Astrocyte (in vitro differentiated cells and primary cell): Measurements from ENCODE around the gene SOX5. TPM values are rescaled to one million over a fixed set of nuclear protein-coding genes. Genes with fewer than 3 reads are reported as not detected.

Experiments used
- DNase-seq: peaks from one replicate; pipeline ENCODE4 v3.0.0-alpha.2; 2010; ENCODE audit warnings: low read depth
- FAIRE-seq: peaks from 2 replicates; lab custom pipeline; 2011; peaks lifted over from hg19 to GRCh38; lab: Jason Lieb, UNC
- H2AFZ ChIP-seq: 2 replicates; pipeline ENCODE4 v1.6.0; 2012; ENCODE audit warnings: low read depth, low read length, inconsistent platforms
- H3K27ac ChIP-seq: 2 replicates; pipeline ENCODE4 v1.5.1; 2011; ENCODE audit warnings: low read depth, low read length, inconsistent platforms
- H3K27me3 ChIP-seq: 2 replicates; pipeline ENCODE4 v1.6.0; 2011; ENCODE audit warnings: low read length, inconsistent platforms; ENCODE audit not compliant: insufficient read depth
- H3K36me3 ChIP-seq: 2 replicates; pipeline ENCODE4 v1.5.1; 2011; ENCODE audit warnings: low read length, inconsistent platforms; ENCODE audit not compliant: insufficient read depth
- H3K4me1 ChIP-seq: 2 replicates; pipeline ENCODE4 v1.5.1; 2011; ENCODE audit warnings: low read length, inconsistent platforms; ENCODE audit not compliant: insufficient read depth
- H3K4me2 ChIP-seq: 2 replicates; pipeline ENCODE4 v1.6.0; 2012; ENCODE audit warnings: low read length, inconsistent platforms
- H3K4me3 ChIP-seq: 2 replicates; pipeline ENCODE4 v1.5.1; 2011; ENCODE audit warnings: low read depth, mild to moderate bottlenecking, low read length, inconsistent platforms; ENCODE audit not compliant: insufficient read depth
- H3K79me2 ChIP-seq: 2 replicates; pipeline ENCODE4 v1.6.0; 2012; ENCODE audit warnings: mild to moderate bottlenecking, low read length, inconsistent platforms; ENCODE audit not compliant: insufficient read depth
- H3K9ac ChIP-seq: 2 replicates; pipeline ENCODE4 v1.6.0; 2012; ENCODE audit warnings: mild to moderate bottlenecking, low read length, inconsistent platforms
- H3K9me3 ChIP-seq: 2 replicates; pipeline ENCODE4 v1.5.1; 2012; ENCODE audit warnings: low read depth, mild to moderate bottlenecking, low read length, inconsistent platforms; ENCODE audit not compliant: insufficient read depth
- H4K20me1 ChIP-seq: 2 replicates; pipeline ENCODE4 v1.6.0; 2012; ENCODE audit warnings: low read length, inconsistent platforms; ENCODE audit not compliant: insufficient read depth
- H3K27ac Mint-ChIP-seq: one replicate; pipeline ENCODE4 v1.8.0; 2021; ENCODE audit warnings: mild to moderate bottlenecking, mixed read lengths; ENCODE audit not compliant: unreplicated experiment
- H3K27me3 Mint-ChIP-seq: one replicate; pipeline ENCODE4 v1.8.0; 2021; ENCODE audit warnings: low read depth, mixed read lengths; ENCODE audit not compliant: unreplicated experiment
- H3K36me3 Mint-ChIP-seq: one replicate; pipeline ENCODE4 v1.8.0; 2021; ENCODE audit warnings: low read depth, mixed read lengths; ENCODE audit not compliant: unreplicated experiment
- H3K4me1 Mint-ChIP-seq: one replicate; pipeline ENCODE4 v1.8.0; 2021; ENCODE audit warnings: low read depth, mixed read lengths; ENCODE audit not compliant: unreplicated experiment
- H3K4me3 Mint-ChIP-seq: one replicate; pipeline ENCODE4 v1.8.0; 2021; ENCODE audit warnings: mild to moderate bottlenecking, moderate library complexity, mixed read lengths; ENCODE audit not compliant: unreplicated experiment
- H3K9me3 Mint-ChIP-seq: one replicate; pipeline ENCODE4 v1.8.0; 2021; ENCODE audit warnings: mild to moderate bottlenecking, mixed read lengths; ENCODE audit not compliant: unreplicated experiment
- CTCF ChIP-seq: IDR thresholded peaks from 2 replicates; pipeline ENCODE4 v1.5.1; 2011; ENCODE audit warnings: low read depth, mild to moderate bottlenecking, inconsistent platforms, low read length, moderate library complexity; ENCODE audit not compliant: insufficient read depth
- EZH2 ChIP-seq: IDR thresholded peaks from 2 replicates; pipeline ENCODE4 v1.6.1; 2012; ENCODE audit warnings: mild to moderate bottlenecking, low read length, inconsistent platforms; ENCODE audit not compliant: insufficient read depth
- total RNA-seq: library from RNA; stranded (reverse); gene quantifications from 2 replicates; pipeline ENCODE4 v1.2.1, GENCODE V29; 2021

The SOX5 gene
- total RNA-seq, 1 donor from 2014 or later, result 13.7 TPM

- Histone ChIP-seq H3K4me3 (no peak overlapping the region), H3K27ac (no peak overlapping the region), H3K9ac (no peak overlapping the region), H3K4me2 (no peak overlapping the region), H3K27me3 (no peaks in the 10 kb centered on the region), H3K36me3 (no peaks in the 10 kb centered on the region), H3K79me2 (no peaks in the 10 kb centered on the region), H4K20me1 (no peaks in the 10 kb centered on the region), H2AFZ (no peak overlapping the region), H3K4me1 (no peaks in the 10 kb centered on the region), H3K9me3 (no peaks in the 10 kb centered on the region)
- no peaks in the 10 kb centered on the region for H3K9me3 Mint-ChIP-seq
- no peaks in the 10 kb centered on the region for H3K36me3 Mint-ChIP-seq
- no peak overlapping the region for H3K27ac Mint-ChIP-seq
- H3K4me3 Mint-ChIP-seq, result no peak overlapping the region
- FAIRE-seq, result no peak
- H3K27me3 Mint-ChIP-seq, result no peaks in the 10 kb centered on the region
- no peak for DNase-seq
- H3K4me1 Mint-ChIP-seq, result no peaks in the 10 kb centered on the region
- TF ChIP-seq CTCF (no peak), EZH2 (no peak)
Measured at GRCh38 chr12:23686095-23686494, 263.4 kb downstream of the SOX5 start.

GRCh38 chr12:23684121-23684520, 265.3 kb downstream of the SOX5 start:
- FAIRE-seq (no peak), DNase-seq (peak; percentile 80)
- no peaks in the 10 kb centered on the region for H3K36me3 ChIP-seq
- no peaks in the 10 kb centered on the region for H4K20me1 ChIP-seq
- Mint-ChIP-seq H3K4me3 (no peak overlapping the region), H3K9me3 (no peaks in the 10 kb centered on the region), H3K36me3 (no peaks in the 10 kb centered on the region), H3K27ac (no peak overlapping the region), H3K27me3 (no peaks in the 10 kb centered on the region), H3K4me1 (no peaks in the 10 kb centered on the region)
- no peaks in the 10 kb centered on the region for H3K9me3 ChIP-seq
- no peak overlapping the region for H3K4me2 ChIP-seq
- TF ChIP-seq EZH2 (no peak), CTCF (no peak)
- no peak overlapping the region for H3K4me3 ChIP-seq
- H2AFZ ChIP-seq, result no peak overlapping the region
- no peaks in the 10 kb centered on the region for H3K79me2 ChIP-seq
- no peaks in the 10 kb centered on the region for H3K4me1 ChIP-seq
- no peak overlapping the region for H3K9ac ChIP-seq
- H3K27me3 ChIP-seq, result no peaks in the 10 kb centered on the region
- H3K27ac ChIP-seq, result no peak overlapping the region

- H3K4me2 ChIP-seq, result no peak overlapping the region
- no peak overlapping the region for H3K27ac ChIP-seq
- TF ChIP-seq EZH2, result no peak
- no peak for TF ChIP-seq CTCF
- H3K9me3 ChIP-seq, result no peaks in the 10 kb centered on the region
- H3K4me3 Mint-ChIP-seq, result no peak overlapping the region
- no peak overlapping the region for H3K27ac Mint-ChIP-seq
- H4K20me1 ChIP-seq, result no peaks in the 10 kb centered on the region
- H3K27me3 Mint-ChIP-seq, result no peaks in the 10 kb centered on the region
- H3K4me3 ChIP-seq, result no peak overlapping the region
- H3K36me3 Mint-ChIP-seq, result no peaks in the 10 kb centered on the region
- no peak overlapping the region for H2AFZ ChIP-seq
- DNase-seq (no peak), FAIRE-seq (no peak)
- no peaks in the 10 kb centered on the region for H3K4me1 ChIP-seq
- H3K4me1 Mint-ChIP-seq, result no peaks in the 10 kb centered on the region
- H3K9ac ChIP-seq, result no peak overlapping the region
- H3K79me2 ChIP-seq, result no peaks in the 10 kb centered on the region
- H3K36me3 ChIP-seq, result no peaks in the 10 kb centered on the region
- no peaks in the 10 kb centered on the region for H3K27me3 ChIP-seq
- H3K9me3 Mint-ChIP-seq, result no peaks in the 10 kb centered on the region
Measured at GRCh38 chr12:23681237-23681636, 268.2 kb downstream of the SOX5 start.
